Hepatocyte (in vitro differentiated cells): ENCODE results near the gene CHORDC1. TPM values are rescaled to one million over a fixed set of nuclear protein-coding genes. Genes with fewer than 3 reads are reported as not detected.
"Not testable (repeated sequence)": the region's sequence is repeated elsewhere in the genome, so short reads cannot be mapped to it uniquely, and the experiment has no call there.

ENCODE experiments used
- DNase-seq: peaks from one replicate; pipeline ENCODE4 v3.0.0-alpha.2; 2016; ENCODE audit warnings: low spot score
- H2AFZ ChIP-seq: fragments of 200-600 bp; sonication (generic); 2 replicates; pipeline ENCODE4 v1.6.0; 2016; ENCODE audit warnings: antibody characterized with exemption, mild to moderate bottlenecking
- H3K27ac ChIP-seq: fragments of 200-600 bp; sonication (generic); 2 replicates; pipeline ENCODE4 v1.5.1; 2016; ENCODE audit warnings: mild to moderate bottlenecking
- H3K27me3 ChIP-seq: fragments of 200-600 bp; sonication (generic); 2 replicates; pipeline ENCODE4 v1.6.1; 2016
- H3K36me3 ChIP-seq: fragments of 200-600 bp; sonication (generic); replicated peaks from 2 replicates; pipeline ENCODE4 v1.5.1; 2016; ENCODE audit warnings: low read depth; ENCODE audit not compliant: insufficient read depth
- H3K4me1 ChIP-seq: fragments of 200-600 bp; sonication (generic); 2 replicates; pipeline ENCODE4 v1.5.1; 2016; ENCODE audit warnings: mild to moderate bottlenecking, moderate library complexity; ENCODE audit not compliant: insufficient read depth
- H3K4me2 ChIP-seq: fragments of 200-600 bp; sonication (generic); 2 replicates; pipeline ENCODE4 v1.6.0; 2016
- H3K4me3 ChIP-seq: fragments of 200-600 bp; sonication (generic); 2 replicates; pipeline ENCODE4 v1.5.1; 2016; ENCODE audit warnings: mild to moderate bottlenecking
- H3K79me2 ChIP-seq: fragments of 200-600 bp; sonication (generic); 2 replicates; pipeline ENCODE4 v1.6.0; 2017; ENCODE audit warnings: mild to moderate bottlenecking
- H3K9me2 ChIP-seq: fragments of 200-600 bp; sonication (generic); replicated peaks from 2 replicates; pipeline ENCODE4 v1.6.0; 2017; ENCODE audit warnings: mild to moderate bottlenecking; ENCODE audit not compliant: insufficient read depth
- H3K9me3 ChIP-seq: fragments of 200-600 bp; sonication (generic); 2 replicates; pipeline ENCODE4 v1.5.1; 2016; ENCODE audit warnings: low read depth, mild to moderate bottlenecking
- H4K20me1 ChIP-seq: fragments of 200-600 bp; sonication (generic); 2 replicates; pipeline ENCODE4 v1.6.0; 2016; ENCODE audit warnings: mild to moderate bottlenecking; ENCODE audit not compliant: insufficient read depth, poor library complexity, severe bottlenecking
- EZH2 ChIP-seq: fragments of 200-600 bp; sonication (generic); IDR thresholded peaks from 2 replicates; pipeline ENCODE4 v1.6.1; 2016; ENCODE audit warnings: antibody characterized with exemption, mild to moderate bottlenecking, borderline replicate concordance
- EZH2phosphoT487 ChIP-seq: fragments of 200-600 bp; sonication (generic); IDR thresholded peaks from one replicate; pipeline ENCODE4 v1.6.1; 2018; ENCODE audit warnings: antibody characterized with exemption, mild to moderate bottlenecking, low read depth, moderate library complexity; ENCODE audit not compliant: unreplicated experiment, severe bottlenecking
- WGBS: methylation state at CpG from one replicate; pipeline ENCODE4 v1.1.6; 2016; ENCODE audit warnings: low lambda C conversion rate; ENCODE audit errors: missing lambda C conversion rate; 5-methylcytosine and 5-hydroxymethylcytosine counted together
- polyA plus RNA-seq: library from polyadenylated mRNA; unstranded; fragments of >200 nt; fragmentation: Nextera tagmentation; extraction: Ambion mirVana; gene quantifications from 2 replicates; pipeline ENCODE4 v1.2.1, GENCODE V29; 2016
- total RNA-seq: library from RNA; depleted of rRNA; stranded (reverse); fragments of >200 nt; gene quantifications from 2 replicates; pipeline ENCODE4 v1.2.3, GENCODE V29; 2014
- TF ChIP-seq, protein P1 (sequence below): fragments of 200-600 bp; sonication (generic); IDR thresholded peaks from 2 replicates; pipeline ENCODE4 v1.5.1; 2016; ENCODE audit warnings: antibody characterized with exemption, mild to moderate bottlenecking; ENCODE audit not compliant: poor library complexity

Gene CHORDC1
- total and polyA plus RNA-seq, 2 experiments from 2014 or later, result 35.9 to 46.6 TPM

DNA sequence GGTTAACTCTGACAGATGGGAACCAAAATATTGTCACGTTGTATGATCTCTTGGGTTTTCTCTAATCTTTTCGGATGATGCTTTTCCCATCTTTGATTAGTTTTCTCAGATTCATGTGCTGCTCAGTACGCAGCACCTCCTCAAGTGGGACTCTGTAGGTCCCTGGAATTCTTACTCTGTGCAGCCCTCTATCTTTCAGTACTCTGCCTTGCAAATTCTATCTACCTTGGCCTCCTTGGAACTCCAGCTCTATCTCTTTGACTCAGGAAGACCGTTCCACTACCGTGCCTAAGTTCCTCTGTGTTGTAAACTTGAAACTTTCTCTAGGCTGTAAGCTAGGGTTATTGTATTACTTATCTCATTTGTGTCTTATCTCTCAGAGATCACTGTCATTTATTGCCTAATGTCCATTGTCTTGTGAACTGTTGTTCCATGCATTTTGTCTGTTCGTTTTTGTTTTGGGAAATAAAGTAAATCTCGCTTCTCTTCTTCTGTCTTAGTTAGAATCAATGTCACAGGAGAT, 20.1 kb upstream of the CHORDC1 start:
- WGBS, result 67% methylated on average over 7 of the region's 7 CpGs
- Histone ChIP-seq H3K4me2 (no peak overlapping the region), H3K9me2 (no peaks in the 10 kb centered on the region), H3K9me3 (no peaks in the 10 kb centered on the region), H4K20me1 (no peaks in the 10 kb centered on the region), H3K4me3 (no peak overlapping the region), H3K27me3 (no peaks in the 10 kb centered on the region), H3K27ac (no peak overlapping the region), H2AFZ (no peak overlapping the region), H3K36me3 (no peaks in the 10 kb centered on the region), H3K79me2 (no peaks in the 10 kb centered on the region), H3K4me1 (no peaks in the 10 kb centered on the region)
- TF ChIP-seq EZH2phosphoT487 (no peak), EZH2 (no peak)
- TF ChIP-seq, protein P1, sequence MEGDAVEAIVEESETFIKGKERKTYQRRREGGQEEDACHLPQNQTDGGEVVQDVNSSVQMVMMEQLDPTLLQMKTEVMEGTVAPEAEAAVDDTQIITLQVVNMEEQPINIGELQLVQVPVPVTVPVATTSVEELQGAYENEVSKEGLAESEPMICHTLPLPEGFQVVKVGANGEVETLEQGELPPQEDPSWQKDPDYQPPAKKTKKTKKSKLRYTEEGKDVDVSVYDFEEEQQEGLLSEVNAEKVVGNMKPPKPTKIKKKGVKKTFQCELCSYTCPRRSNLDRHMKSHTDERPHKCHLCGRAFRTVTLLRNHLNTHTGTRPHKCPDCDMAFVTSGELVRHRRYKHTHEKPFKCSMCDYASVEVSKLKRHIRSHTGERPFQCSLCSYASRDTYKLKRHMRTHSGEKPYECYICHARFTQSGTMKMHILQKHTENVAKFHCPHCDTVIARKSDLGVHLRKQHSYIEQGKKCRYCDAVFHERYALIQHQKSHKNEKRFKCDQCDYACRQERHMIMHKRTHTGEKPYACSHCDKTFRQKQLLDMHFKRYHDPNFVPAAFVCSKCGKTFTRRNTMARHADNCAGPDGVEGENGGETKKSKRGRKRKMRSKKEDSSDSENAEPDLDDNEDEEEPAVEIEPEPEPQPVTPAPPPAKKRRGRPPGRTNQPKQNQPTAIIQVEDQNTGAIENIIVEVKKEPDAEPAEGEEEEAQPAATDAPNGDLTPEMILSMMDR, result no peak
- DNase-seq, result no peak

- no peak overlapping the region for H3K4me2 ChIP-seq
- H3K27me3 ChIP-seq, result no peaks in the 10 kb centered on the region
- no peak for TF ChIP-seq EZH2phosphoT487
- TF ChIP-seq, protein P1, result no peak
- no peak for TF ChIP-seq EZH2
- WGBS, result 98% methylated on average over 4 of the region's 4 CpGs
- H3K27ac ChIP-seq, result no peak overlapping the region
- no peak overlapping the region for H2AFZ ChIP-seq
- H3K36me3 ChIP-seq, result no peaks in the 10 kb centered on the region
- H3K9me3 ChIP-seq, result no peaks in the 10 kb centered on the region
- no peaks in the 10 kb centered on the region for H3K9me2 ChIP-seq
- no peak overlapping the region for H3K4me3 ChIP-seq
- no peaks in the 10 kb centered on the region for H3K4me1 ChIP-seq
- DNase-seq, result no peak
- no peaks in the 10 kb centered on the region for H3K79me2 ChIP-seq
- no peaks in the 10 kb centered on the region for H4K20me1 ChIP-seq
Observed at GRCh38 chr11:90241414-90241813, 18.6 kb upstream of the CHORDC1 start.

DNA sequence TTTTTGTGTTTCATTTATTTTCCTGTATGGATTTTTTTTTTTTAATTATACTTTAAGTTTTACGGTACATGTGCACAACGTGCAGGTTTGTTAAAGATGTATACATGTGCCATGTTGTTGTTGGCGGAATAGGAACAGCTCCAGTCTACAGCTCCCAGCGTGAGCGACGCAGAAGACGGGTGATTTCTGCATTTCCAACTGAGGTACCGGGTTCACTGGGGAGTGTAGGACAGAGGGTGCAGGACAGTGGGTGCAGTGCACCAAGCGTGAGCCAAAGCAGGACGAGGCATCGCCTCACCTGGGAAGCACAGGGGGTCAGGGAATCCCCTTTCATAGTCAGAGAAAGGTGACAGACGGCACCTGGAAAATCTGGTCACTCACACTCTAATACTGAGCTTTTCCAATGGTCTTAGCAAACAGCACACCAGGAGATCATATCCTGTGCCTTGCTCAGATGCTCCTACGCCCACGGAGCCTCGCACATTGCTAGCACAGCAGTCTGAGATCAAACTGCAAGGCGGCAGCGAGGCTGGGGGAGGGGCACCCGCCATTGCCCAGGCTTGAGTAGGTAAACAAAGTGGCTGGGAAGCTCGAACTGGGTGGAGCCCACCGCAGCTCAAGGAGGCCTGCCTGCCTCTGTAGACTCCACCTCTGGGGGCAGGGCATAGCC, 17.3 kb upstream of the CHORDC1 start:
- not testable (repeated sequence) for H3K9me2 ChIP-seq, H3K27me3 ChIP-seq, H3K4me3 ChIP-seq, H3K27ac ChIP-seq, H2AFZ ChIP-seq, H3K36me3 ChIP-seq, H4K20me1 ChIP-seq, H3K4me1 ChIP-seq, DNase-seq, H3K4me2 ChIP-seq, H3K9me3 ChIP-seq, H3K79me2 ChIP-seq
- 75% methylated on average over 20 of the region's 20 CpGs for WGBS

DNA sequence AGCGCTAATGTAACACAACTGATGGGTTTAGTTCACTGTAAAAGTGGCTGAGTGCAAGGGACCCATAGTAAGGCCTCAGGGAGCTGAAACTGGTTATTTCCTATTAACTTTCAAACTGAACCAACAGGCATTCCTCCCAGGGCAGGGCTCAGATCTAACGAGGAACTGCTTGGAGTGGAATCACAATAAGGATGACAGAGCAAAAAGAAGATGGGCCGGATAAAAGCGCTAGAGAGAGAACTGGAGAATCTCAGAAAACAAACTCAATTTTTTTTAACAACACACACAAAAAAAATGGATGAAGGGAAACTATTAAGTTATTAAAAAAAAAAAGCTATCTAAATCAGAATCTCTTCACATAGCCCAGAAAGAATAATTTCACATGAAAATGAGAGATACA, 14.2 kb upstream of the CHORDC1 start:
- Histone ChIP-seq H3K9me3 (no peaks in the 10 kb centered on the region), H3K4me3 (no peak overlapping the region), H3K4me1 (peaks cover 7% of the 10 kb centered on the region), H3K9me2 (no peaks in the 10 kb centered on the region), H3K27ac (no peak overlapping the region), H3K27me3 (no peaks in the 10 kb centered on the region), H3K79me2 (no peaks in the 10 kb centered on the region), H2AFZ (no peak overlapping the region), H3K36me3 (no peaks in the 10 kb centered on the region), H3K4me2 (no peak overlapping the region), H4K20me1 (no peaks in the 10 kb centered on the region)
- WGBS, result 94% methylated on average over 4 of the region's 4 CpGs
- DNase-seq, result no peak
- TF ChIP-seq EZH2phosphoT487 (no peak), EZH2 (no peak)
- TF ChIP-seq, protein P1, result no peak
